NCI-H1105 treated with DMSO at 0.1 percent for 48 hours (cell line): ENCODE results near the gene NF1.
"Not testable (repeated sequence)": the region's sequence is repeated elsewhere in the genome, so short reads cannot be mapped to it uniquely, and the experiment has no call there.

Experiments
- DNase-seq: peaks from one replicate; lab custom pipeline; 2025; lab: John Stamatoyannopoulos, UW

The NF1 gene

GRCh38 chr17:31131299-31131698, 36.5 kb downstream of the NF1 start:
- no peak for DNase-seq

- DNase-seq, result no peak
These were observed 38.2 kb downstream of the NF1 start for GRCh38 chr17:31132977-31133376.

- no peak for DNase-seq
These were observed 39.8 kb downstream of the NF1 start for GRCh38 chr17:31134576-31134975.

GRCh38 chr17:31136319-31136718, 41.5 kb downstream of the NF1 start:
- no peak for DNase-seq

GRCh38 chr17:31140111-31140510, 45.3 kb downstream of the NF1 start:
- no peak for DNase-seq

- DNase-seq, result no peak
These were observed 49.7 kb downstream of the NF1 start for GRCh38 chr17:31144428-31144827.

GRCh38 chr17:31144836-31145235, 50.1 kb downstream of the NF1 start:
- DNase-seq, result no peak

GRCh38 chr17:31147507-31148202, 52.9 kb downstream of the NF1 start:
- DNase-seq, result no peak

- DNase-seq, result no peak
These were observed 53.4 kb downstream of the NF1 start for GRCh38 chr17:31148205-31148604.

- no peak for DNase-seq
These were observed 57.5 kb downstream of the NF1 start for GRCh38 chr17:31152271-31152670.

GRCh38 chr17:31155208-31155810, 60.5 kb downstream of the NF1 start:
- no peak for DNase-seq

GRCh38 chr17:31156326-31156725, 61.5 kb downstream of the NF1 start:
- DNase-seq, result no peak

GRCh38 chr17:31156864-31157263, 62.1 kb downstream of the NF1 start:
- DNase-seq, result not testable (repeated sequence)

GRCh38 chr17:31158746-31159377, 64.1 kb downstream of the NF1 start:
- DNase-seq, result no peak

- no peak for DNase-seq
These were observed 68.5 kb downstream of the NF1 start for GRCh38 chr17:31163091-31163781.

GRCh38 chr17:31167111-31167510, 72.3 kb downstream of the NF1 start:
- no peak for DNase-seq

- DNase-seq, result no peak
These were observed 76.9 kb downstream of the NF1 start for GRCh38 chr17:31171701-31172100.

GRCh38 chr17:31172388-31172787, 77.6 kb downstream of the NF1 start:
- no peak for DNase-seq

GRCh38 chr17:31174215-31174614, 79.4 kb downstream of the NF1 start:
- no peak for DNase-seq

GRCh38 chr17:31175237-31175636, 80.5 kb downstream of the NF1 start:
- DNase-seq, result no peak

- not testable (repeated sequence) for DNase-seq
These were observed 81.4 kb downstream of the NF1 start for GRCh38 chr17:31176143-31176542.

GRCh38 chr17:31178951-31179350, 84.2 kb downstream of the NF1 start:
- not testable (repeated sequence) for DNase-seq

- no peak for DNase-seq
These were observed 100.5 kb downstream of the NF1 start for GRCh38 chr17:31195305-31195704.
